GM12892 (cell line): Measurements from ENCODE around the gene LHFPL2.

Source experiments
- DNase-seq: peaks from one replicate; pipeline ENCODE4 v3.0.0; 2011; ENCODE audit not compliant: insufficient read length
- FAIRE-seq: peaks from 2 replicates; lab custom pipeline; 2011; peaks lifted over from hg19 to GRCh38; lab: Jason Lieb, UNC
- POLR2A ChIP-seq: IDR thresholded peaks from 2 replicates; pipeline ENCODE4 v1.6.1; 2011; ENCODE audit warnings: low read depth, low read length, control low read depth
- POLR2AphosphoS5 ChIP-seq: IDR thresholded peaks from 2 replicates; pipeline ENCODE4 v1.6.1; 2011; ENCODE audit warnings: low read depth, low read length, control low read depth
- TAF1 ChIP-seq: IDR thresholded peaks from 2 replicates; pipeline ENCODE4 v1.6.1; 2011; ENCODE audit warnings: low read depth, mild to moderate bottlenecking, control low read depth, low read length, borderline replicate concordance

The LHFPL2 gene

DNA sequence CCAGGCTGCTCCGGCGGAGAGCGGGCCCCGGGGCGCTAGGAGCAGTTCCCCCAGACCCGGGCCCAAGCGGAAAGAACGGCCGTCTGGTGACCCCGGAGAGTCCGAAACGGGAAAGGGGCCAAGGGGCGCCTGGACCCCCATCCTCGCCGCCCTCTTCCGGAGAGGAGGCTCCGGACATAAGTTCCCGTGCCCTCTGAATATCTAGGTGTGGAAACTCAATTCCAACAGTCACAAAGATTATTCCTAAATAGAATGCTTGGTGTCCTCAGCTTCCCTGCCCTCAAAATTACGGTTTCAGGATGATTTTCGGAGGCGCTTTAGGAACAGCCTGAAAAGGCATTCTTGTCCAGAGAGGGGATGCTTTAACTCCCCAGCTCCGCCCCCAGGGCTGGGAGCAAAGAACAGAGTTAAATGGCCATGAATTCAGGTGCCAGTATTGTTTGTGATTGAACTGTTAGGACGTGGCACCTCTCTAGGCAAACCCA is 681 bp upstream of the LHFPL2 start:
- DNase-seq (no peak), FAIRE-seq (no peak)
- no peak for TF ChIP-seq POLR2A
- TF ChIP-seq POLR2AphosphoS5 = no peak

DNA sequence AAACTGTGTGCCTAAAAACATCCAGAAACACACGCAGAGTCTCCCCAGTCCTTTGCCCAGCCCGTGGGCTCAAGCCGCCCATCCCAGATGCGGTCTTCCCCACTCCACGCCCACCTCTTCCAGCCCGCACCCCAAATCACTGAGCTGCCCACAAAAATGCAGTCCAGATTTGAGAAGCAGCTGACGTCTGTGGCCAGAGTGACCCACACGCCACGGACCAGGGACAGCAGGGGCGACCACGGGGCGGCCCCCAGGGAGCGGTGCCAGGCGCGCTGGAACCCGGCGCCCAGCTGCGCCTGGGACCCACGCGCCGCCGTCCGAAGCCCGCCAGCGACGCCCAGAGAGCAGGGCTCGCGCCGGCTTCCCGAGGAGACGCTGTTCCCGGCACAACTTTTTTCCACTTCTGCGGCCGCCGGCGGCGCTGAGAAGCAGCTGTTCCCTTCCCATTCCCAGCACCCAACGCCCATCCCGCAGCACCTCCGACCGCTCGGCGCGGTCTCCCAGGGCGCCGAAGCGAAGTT is 674 bp downstream of the LHFPL2 start:
- FAIRE-seq (peak; percentile 57), DNase-seq (peak; percentile 44)
- TF ChIP-seq TAF1 = no peak; the same call in 1 of the 2 replicates
- TF ChIP-seq POLR2A = 0 out of 2 replicates have a peak, but pooled peaks have one; percentile 1

DNA sequence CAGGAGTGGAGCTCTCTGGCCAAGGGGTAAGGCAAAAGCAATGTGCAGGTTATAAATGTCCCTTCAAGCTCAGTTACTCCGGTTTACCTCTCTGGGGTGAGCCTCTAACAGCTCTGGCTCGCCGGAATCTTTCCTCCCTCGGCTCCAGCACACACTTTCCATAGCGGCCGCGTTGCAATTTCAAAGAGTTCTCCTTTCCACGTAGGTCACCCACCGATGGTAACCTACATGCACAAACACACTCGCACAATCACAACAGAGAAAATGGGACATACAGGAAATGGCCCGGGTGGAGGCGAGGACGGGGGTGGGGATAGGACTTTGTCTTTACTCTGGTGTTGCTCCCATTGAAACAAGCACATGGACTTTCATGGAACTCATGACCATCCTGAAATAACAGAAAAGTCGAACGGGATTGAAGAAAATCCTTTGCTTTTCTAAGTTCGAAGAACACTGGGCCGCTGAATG is 1.2 kb downstream of the LHFPL2 start:
- no peak for TF ChIP-seq POLR2AphosphoS5
- TF ChIP-seq TAF1 = no peak
- no peak for TF ChIP-seq POLR2A
- peak; percentile 31 for DNase-seq
- peak; percentile 80 for FAIRE-seq

DNA sequence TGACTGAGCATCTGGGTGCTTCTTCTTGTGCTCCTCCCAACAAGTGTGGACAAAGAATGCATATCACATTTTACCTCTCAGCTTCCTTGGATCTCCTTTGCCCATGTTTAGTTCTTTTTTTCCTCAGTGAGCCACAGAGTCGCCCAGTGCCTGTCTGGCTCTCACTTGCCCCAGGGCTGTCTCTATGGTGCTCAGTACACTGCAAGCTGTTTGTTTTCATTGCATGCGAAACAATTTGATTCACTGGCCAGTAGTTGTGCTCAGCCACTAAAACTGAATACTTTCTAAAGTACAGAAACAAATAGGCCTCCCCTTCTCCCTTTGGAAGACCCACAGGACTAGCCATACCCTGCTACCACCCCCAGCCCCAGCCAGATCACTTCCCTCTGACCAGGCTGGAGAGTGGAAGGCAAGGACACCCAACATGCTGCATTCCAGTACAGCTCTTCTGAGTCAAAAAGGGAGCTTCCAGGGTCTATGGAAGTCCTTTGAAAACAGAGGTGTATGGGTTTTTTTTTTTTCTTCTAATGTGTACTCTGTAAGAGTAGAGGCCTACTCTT is 3.8 kb downstream of the LHFPL2 start:
- TF ChIP-seq POLR2A (no peak), POLR2AphosphoS5 (no peak), TAF1 (no peak)
- DNase-seq = no peak
- FAIRE-seq = no peak

DNA sequence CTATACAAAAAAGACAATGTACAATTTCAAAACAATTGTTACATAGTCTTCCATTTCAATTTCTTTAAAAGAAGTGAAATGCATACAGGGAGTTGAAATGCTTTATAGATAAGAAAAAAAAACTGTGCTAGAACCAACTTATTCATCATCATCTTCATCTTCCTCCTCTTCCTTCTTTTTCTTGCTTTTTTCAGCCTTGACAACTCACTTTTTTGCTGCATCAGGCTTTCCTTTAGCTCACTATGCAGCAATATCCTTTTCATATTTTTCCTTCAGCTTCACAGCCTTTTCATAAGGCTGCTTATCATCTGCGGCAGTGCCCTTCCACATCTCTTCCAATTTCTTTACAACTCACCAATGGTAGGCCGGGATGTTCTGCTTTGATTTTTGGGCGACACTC is 4.4 kb downstream of the LHFPL2 start:
- DNase-seq (no peak), FAIRE-seq (no peak)
- TF ChIP-seq TAF1 (no peak), POLR2AphosphoS5 (no peak), POLR2A (no peak)

DNA sequence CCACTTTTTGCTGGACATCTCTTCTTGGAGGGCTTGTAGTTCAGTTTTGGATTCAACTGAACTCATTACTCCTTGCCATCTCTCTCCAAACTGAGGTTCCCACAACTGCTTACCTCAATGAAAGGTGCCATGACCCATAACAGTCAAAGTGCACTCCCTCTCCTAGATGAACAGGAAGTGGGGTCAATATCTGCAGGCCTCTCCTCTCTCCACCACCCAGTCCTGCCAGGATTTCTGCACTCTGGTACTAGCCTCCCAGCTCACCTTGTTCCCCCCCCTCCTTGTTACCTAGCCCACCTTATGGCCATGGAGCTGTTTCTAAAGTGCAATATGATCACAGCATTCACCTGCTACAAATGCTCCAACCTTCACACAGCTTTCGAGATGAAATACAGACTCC is 5.9 kb downstream of the LHFPL2 start:
- DNase-seq (no peak), FAIRE-seq (no peak)
- TF ChIP-seq POLR2AphosphoS5 (no peak), TAF1 (no peak), POLR2A (no peak)

DNA sequence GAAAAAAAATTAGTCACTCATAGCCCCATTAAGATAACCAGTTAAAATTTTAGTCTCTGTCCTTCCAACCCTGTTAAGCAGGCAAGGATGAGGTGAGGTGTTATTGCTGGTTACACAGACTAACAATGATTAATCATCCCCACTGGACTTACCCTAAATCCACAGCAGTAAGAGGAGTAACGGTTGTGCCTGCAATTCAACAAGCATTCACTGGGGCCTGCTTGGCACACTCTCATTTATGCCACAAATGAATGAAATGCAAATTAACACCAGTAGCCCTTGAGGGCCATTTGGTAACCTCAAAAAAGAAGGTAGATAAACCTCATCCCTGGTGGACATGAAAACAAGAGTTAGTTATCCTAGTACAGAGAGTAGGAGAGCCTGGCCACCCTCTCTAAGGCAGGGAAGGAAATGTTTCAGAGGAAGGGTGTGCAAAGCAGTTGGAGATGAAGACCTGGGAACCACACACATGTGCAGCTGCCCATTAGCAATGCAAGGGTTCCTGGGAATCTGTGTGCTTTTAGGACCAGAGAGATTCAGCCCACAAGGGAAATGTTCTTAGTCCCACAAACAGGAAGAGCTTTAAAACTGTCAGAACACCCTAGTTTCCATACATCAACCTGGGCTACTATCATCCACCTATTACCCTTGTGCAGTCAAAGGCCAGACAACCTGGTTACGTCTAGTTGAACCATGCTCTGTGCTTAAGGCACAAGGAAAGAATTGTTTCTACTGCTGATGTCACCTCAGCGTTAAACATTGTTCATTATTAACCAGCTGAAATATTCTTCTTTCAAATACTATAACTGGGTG is 7.7 kb downstream of the LHFPL2 start:
- FAIRE-seq (peak; percentile 14), DNase-seq (no peak)
- no peak for TF ChIP-seq POLR2A
- TF ChIP-seq TAF1 = no peak
- no peak for TF ChIP-seq POLR2AphosphoS5

DNA sequence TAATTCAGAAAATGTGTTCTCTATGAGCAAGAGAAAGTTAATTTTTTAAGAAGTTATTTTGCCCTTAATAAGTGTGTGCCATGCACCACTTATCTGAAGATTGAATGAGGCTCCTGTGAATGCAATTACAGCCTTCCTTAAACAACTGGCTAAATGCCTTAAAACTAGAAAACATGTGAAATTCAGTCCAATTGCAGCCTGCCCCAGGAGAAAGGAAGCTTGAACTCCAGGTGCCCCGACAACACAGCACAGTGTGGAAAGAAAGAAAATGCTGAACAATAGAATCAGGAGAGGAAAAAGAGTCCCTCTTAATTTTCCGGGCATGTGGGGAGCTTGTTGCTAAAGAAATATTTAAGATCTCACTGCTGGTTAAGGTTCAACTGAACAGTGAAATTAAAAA is 8.8 kb downstream of the LHFPL2 start:
- FAIRE-seq (no peak), DNase-seq (no peak)
- TF ChIP-seq POLR2AphosphoS5 (no peak), TAF1 (no peak), POLR2A (no peak)

DNA sequence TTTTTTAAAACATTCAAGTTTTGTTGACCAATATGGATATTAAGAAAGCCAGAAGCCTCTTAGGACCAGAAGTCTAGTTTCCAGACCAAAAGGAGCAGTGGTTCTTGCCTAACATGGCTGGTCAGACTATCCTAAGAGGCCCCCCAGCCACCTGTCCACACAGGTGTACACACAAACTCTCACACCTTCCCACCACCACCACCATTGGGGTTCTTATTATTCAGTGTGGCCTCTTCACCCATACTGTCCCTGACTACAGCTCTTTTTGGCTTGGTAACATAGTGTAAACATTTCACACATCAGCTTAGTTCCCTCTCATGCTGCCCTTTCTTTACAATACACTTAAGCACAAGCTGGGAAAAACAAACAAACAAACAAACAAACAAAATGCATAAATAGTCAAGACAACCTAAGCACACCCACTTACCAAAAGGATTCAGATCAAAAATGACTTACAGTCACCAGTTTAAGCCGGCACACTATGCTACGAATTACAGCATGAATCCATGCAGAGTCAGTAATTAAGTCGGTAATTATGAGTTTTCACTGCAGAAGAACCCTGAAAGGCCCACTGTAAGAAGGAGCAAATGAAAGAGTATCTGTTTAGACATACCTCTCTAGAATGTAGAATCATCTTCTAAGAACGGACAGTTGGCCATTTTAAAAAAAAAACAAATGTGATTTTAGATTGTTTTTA is 9.5 kb downstream of the LHFPL2 start:
- FAIRE-seq = no peak
- TF ChIP-seq POLR2A (no peak), POLR2AphosphoS5 (no peak), TAF1 (no peak)
- DNase-seq = no peak

DNA sequence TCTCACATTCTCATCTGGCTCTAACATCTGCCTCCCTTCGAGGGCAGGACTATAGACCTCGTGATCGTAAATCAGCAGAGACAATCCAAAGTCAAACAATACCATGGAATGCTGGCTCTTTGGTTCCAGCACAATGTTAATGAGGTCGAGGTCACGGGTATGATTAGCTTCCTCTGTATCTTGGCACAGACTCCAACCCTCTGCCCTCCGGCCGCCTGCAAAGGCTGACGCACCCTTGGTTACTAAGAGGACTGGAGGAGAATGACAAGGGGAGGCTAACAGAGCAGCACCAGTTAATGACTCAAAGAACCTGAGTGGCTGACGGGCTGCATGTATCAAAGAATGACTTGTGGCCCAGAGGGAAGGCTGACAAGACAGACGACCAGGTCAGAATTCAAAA is 10.1 kb downstream of the LHFPL2 start:
- DNase-seq = no peak
- no peak for FAIRE-seq

DNA sequence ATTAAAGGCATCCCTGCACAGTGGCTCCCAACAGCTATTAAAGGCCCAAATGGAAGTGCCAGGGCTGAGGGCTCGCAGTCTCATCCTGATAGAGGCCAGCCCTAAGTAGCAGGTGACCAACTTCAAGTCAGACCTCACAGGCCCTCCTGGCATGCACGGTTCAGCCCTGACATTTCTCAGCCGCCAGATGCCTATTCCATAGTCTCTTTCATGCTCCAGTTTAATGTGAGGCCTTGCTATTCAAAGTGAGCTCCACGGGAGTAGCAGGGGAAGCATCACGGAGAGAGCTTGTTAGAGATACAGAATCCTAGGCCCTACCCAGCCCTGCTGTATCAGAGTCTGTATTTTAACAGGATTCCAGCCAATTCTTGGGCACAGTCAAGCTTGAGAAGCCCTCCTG is 11.1 kb downstream of the LHFPL2 start:
- no peak for TF ChIP-seq POLR2AphosphoS5
- no peak for TF ChIP-seq POLR2A
- no peak for TF ChIP-seq TAF1
- no peak for DNase-seq
- no peak for FAIRE-seq

More for the DNA sequence above, 10.1 kb downstream of the LHFPL2 start:
- no peak for TF ChIP-seq TAF1

DNA sequence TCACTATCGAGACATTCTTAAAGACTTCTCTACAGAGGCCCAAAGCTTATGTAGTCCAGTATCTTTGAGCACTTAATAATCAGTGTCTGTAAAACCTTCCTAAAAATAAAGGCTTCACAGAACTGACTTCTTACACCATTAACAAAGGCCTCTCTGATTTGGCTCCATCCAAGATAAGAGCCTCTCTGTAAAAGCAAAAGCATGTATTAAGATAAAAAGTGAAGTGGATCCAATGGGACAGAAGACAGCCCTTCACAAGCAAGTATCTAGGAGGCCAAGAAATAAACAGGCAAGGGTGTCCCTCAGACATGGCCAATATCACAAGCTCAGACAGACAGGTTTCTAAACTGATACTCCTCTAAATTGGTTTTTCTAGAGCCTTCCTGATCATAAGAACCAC is 11.9 kb downstream of the LHFPL2 start:
- no peak for TF ChIP-seq TAF1
- no peak for TF ChIP-seq POLR2AphosphoS5
- no peak for TF ChIP-seq POLR2A
- DNase-seq (no peak), FAIRE-seq (no peak)
